MCF 10A (cell line): Measurements from ENCODE around the gene KRT7. TPM values are rescaled to one million over a fixed set of nuclear protein-coding genes. Genes with fewer than 3 reads are reported as not detected.
"Not testable (repeated sequence)": the region's sequence is repeated elsewhere in the genome, so short reads cannot be mapped to it uniquely, and the experiment has no call there.

Experiments used
- BruUV-seq: library from RNA; stranded (reverse); fragments of 400-500 nt; replicated peaks from 2 replicates; lab custom pipeline; 2021; lab: Mats Ljungman, UMichigan
- CTCF ChIA-PET: fragments of 300-600 bp; sonication (Branson Sonifier 250); formaldehyde crosslinking; extraction: SDS; loops from one replicate; lab custom pipeline; 2021; ENCODE audit warnings: antibody characterized with exemption, inconsistent platforms; lab: Yijun Ruan, JAX
- POLR2A ChIA-PET: fragments of 300-600, 350-650 bp; sonication (Branson Sonifier 250); formaldehyde crosslinking; extraction: SDS; loops from one replicate; lab custom pipeline; 2020; ENCODE audit warnings: antibody characterized with exemption, inconsistent platforms; lab: Yijun Ruan, JAX
- DNase-seq: peaks from one replicate; pipeline ENCODE4 v3.0.0-alpha.2; 2018; ENCODE audit not compliant: unreplicated experiment
- H3K27ac Mint-ChIP-seq: one replicate; pipeline ENCODE4 v1.8.0; 2022; ENCODE audit warnings: mild to moderate bottlenecking, low read depth, mixed read lengths; ENCODE audit not compliant: unreplicated experiment
- H3K27me3 Mint-ChIP-seq: one replicate; pipeline ENCODE4 v1.8.0; 2022; ENCODE audit warnings: mixed read lengths; ENCODE audit not compliant: insufficient read depth, unreplicated experiment
- H3K36me3 Mint-ChIP-seq: one replicate; pipeline ENCODE4 v1.8.0; 2022; ENCODE audit warnings: mild to moderate bottlenecking, moderate library complexity, mixed read lengths; ENCODE audit not compliant: insufficient read depth, unreplicated experiment
- H3K4me1 Mint-ChIP-seq: one replicate; pipeline ENCODE4 v1.8.0; 2022; ENCODE audit warnings: mixed read lengths; ENCODE audit not compliant: insufficient read depth, unreplicated experiment
- H3K4me3 Mint-ChIP-seq: one replicate; pipeline ENCODE4 v1.8.0; 2022; ENCODE audit warnings: mild to moderate bottlenecking, moderate library complexity, mixed read lengths; ENCODE audit not compliant: unreplicated experiment
- H3K9me3 Mint-ChIP-seq: one replicate; pipeline ENCODE4 v1.8.0; 2022; ENCODE audit warnings: mixed read lengths; ENCODE audit not compliant: unreplicated experiment
- intact Hi-C: fragments of 100-400 bp; cut with micrococcal nuclease; formaldehyde crosslinking; loops from 2 replicates; pipeline ENCODE4 v1.14.1; 2022
- total RNA-seq: library from RNA; stranded (reverse); gene quantifications from 2 replicates; pipeline ENCODE4 v1.2.3, GENCODE V29; 2022
- TF ChIP-seq, protein P1 (sequence below): fragments of 200-600 bp; IDR thresholded peaks from one replicate; pipeline ENCODE4 v1.8.0; 2022; ENCODE audit warnings: antibody characterized with exemption, mild to moderate bottlenecking; ENCODE audit not compliant: unreplicated experiment

The KRT7 gene
- total RNA-seq, 1 experiment from 2014 or later = 3,360 TPM

DNA sequence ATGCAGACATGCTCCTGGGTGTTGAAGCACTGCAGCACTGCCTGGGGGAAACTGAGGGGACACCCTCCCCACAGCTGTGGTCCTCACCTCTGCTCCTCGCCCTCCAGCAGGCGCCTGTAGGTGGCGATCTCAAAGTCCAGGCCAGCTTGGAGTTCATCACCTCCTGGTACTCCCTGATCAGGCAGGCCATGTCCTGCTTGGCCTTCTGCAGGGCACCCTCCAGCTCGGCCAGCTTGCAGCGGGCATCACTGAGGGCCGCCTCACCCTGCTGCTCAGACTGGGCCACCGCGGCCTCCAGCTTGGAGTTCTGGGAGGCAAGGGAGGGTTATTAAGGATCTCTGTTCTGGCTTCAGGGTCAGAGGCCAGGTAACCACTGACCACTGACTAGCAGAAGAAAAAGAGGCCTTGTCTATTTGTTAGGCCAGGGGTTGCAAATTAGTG is 19.2 kb downstream of the KRT7 start:
- H3K9me3 Mint-ChIP-seq, BruUV-seq, H3K4me3 Mint-ChIP-seq, H3K27me3 Mint-ChIP-seq, intact Hi-C loops: not testable (repeated sequence)
- Mint-ChIP-seq H3K4me1 (peaks cover 25% of the 10 kb centered on the region), H3K27ac (peak overlapping the region; percentile 84), H3K36me3 (peaks cover 46% of the 10 kb centered on the region)
- TF ChIP-seq, protein P1, sequence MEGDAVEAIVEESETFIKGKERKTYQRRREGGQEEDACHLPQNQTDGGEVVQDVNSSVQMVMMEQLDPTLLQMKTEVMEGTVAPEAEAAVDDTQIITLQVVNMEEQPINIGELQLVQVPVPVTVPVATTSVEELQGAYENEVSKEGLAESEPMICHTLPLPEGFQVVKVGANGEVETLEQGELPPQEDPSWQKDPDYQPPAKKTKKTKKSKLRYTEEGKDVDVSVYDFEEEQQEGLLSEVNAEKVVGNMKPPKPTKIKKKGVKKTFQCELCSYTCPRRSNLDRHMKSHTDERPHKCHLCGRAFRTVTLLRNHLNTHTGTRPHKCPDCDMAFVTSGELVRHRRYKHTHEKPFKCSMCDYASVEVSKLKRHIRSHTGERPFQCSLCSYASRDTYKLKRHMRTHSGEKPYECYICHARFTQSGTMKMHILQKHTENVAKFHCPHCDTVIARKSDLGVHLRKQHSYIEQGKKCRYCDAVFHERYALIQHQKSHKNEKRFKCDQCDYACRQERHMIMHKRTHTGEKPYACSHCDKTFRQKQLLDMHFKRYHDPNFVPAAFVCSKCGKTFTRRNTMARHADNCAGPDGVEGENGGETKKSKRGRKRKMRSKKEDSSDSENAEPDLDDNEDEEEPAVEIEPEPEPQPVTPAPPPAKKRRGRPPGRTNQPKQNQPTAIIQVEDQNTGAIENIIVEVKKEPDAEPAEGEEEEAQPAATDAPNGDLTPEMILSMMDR = peak; percentile 45
- ChIA-PET CTCF (interaction anchor here (0.6 to 2.8 kb wide), 9 partner anchors 8 to 107 kb away, joined by 3 to 11 read pairs (median 5); no protein-coding TSS in a partner anchor), POLR2A (interaction anchor here (0.5 to 3.6 kb wide), 5 partner anchors 10 to 266 kb away, joined by 3 to 13 read pairs (median 4); no protein-coding TSS in a partner anchor)
- DNase-seq = peak; percentile 61

- no peak overlapping the region for H3K4me3 Mint-ChIP-seq
Measured at GRCh38 chr12:52252728-52253343, 19.8 kb downstream of the KRT7 start.

GRCh38 chr12:52253391-52254179 is 20.5 kb downstream of the KRT7 start:
- TF ChIP-seq, protein P1 = no peak
- H3K4me3 Mint-ChIP-seq = no peak overlapping the region
- peaks cover 32% of the 10 kb centered on the region for H3K36me3 Mint-ChIP-seq
- ChIA-PET POLR2A (interaction anchor here (0.6 to 3.6 kb wide), 4 partner anchors 9 to 84 kb away, joined by 3 to 13 read pairs (median 8); no protein-coding TSS in a partner anchor), CTCF (interaction anchor here (0.6 to 2.8 kb wide), 3 partner anchors 10 to 132 kb away, joined by 3 to 11 read pairs (median 9); partner anchors contain the start of gene KRT84)
- peak; percentile 53 for DNase-seq
- no peaks in the 10 kb centered on the region for H3K9me3 Mint-ChIP-seq
- no TSS peak for BruUV-seq
- intact Hi-C loops = no loop called here
- peak overlapping the region; percentile 84 for H3K27ac Mint-ChIP-seq
- peaks cover 17% of the 10 kb centered on the region for H3K4me1 Mint-ChIP-seq
- H3K27me3 Mint-ChIP-seq = no peaks in the 10 kb centered on the region

More at GRCh38 chr12:52252728-52253343, 19.8 kb downstream of the KRT7 start:
- BruUV-seq = no TSS peak
- DNase-seq = peak; percentile 46
- TF ChIP-seq, protein P1 = no peak
- ChIA-PET CTCF (interaction anchor here (1.4 to 2.8 kb wide), 4 partner anchors 8 to 27 kb away, joined by 5 to 11 read pairs (median 8); no protein-coding TSS in a partner anchor), POLR2A (interaction anchor here (0.5 to 3.6 kb wide), 5 partner anchors 9 to 84 kb away, joined by 3 to 13 read pairs (median 8); no protein-coding TSS in a partner anchor)
- intact Hi-C loops = no loop called here
- peaks cover 18% of the 10 kb centered on the region for H3K4me1 Mint-ChIP-seq
- H3K27me3 Mint-ChIP-seq = no peaks in the 10 kb centered on the region
- no peaks in the 10 kb centered on the region for H3K9me3 Mint-ChIP-seq
- H3K27ac Mint-ChIP-seq = peak overlapping the region; percentile 84
- H3K36me3 Mint-ChIP-seq = peaks cover 40% of the 10 kb centered on the region
